A549 (cell line): ENCODE data around the gene GSK3A. TPM values are rescaled to one million over a fixed set of nuclear protein-coding genes. Genes with fewer than 3 reads are reported as not detected.

Experiments used
- EP300 ChIP-seq, 2 experiments: fragments of >200 bp; sonication (Bioruptor Twin); formaldehyde crosslinking; IDR thresholded peaks; 2 replicates in 1 of 2; 3 replicates in 1 of 2; pipeline ENCODE4 v1.6.1; 2016 to 2017
- ESRRA ChIP-seq: fragments of 150-350 bp; IDR thresholded peaks from 2 replicates; pipeline ENCODE4 v1.6.1; 2014; ENCODE audit warnings: mild to moderate bottlenecking, low read length, borderline replicate concordance
- FOSB ChIP-seq: fragments of 250-450 bp; sonication (Bioruptor Pico); IDR thresholded peaks from 2 replicates; pipeline ENCODE4 v1.5.0; 2020; ENCODE audit warnings: mild to moderate bottlenecking, moderate library complexity
- GATA3 ChIP-seq: IDR thresholded peaks from 2 replicates; pipeline ENCODE4 v1.6.1; 2012; ENCODE audit warnings: borderline replicate concordance
- HEYL ChIP-seq: fragments of 250-450 bp; sonication (Bioruptor Pico); IDR thresholded peaks from 2 replicates; pipeline ENCODE4 v1.8.0; 2021; ENCODE audit warnings: mild to moderate bottlenecking, moderate library complexity
- HMGXB4 ChIP-seq: fragments of 250-450 bp; sonication (Bioruptor Pico); IDR thresholded peaks from 2 replicates; pipeline ENCODE4 v1.5.0; 2021; ENCODE audit warnings: mild to moderate bottlenecking, moderate library complexity, borderline replicate concordance
- HOXB13 ChIP-seq: fragments of 250-450 bp; sonication (Bioruptor Pico); IDR thresholded peaks from 2 replicates; pipeline ENCODE4 v1.5.0; 2020; ENCODE audit warnings: low read depth, mild to moderate bottlenecking, moderate library complexity
- KDM5A ChIP-seq: fragments of 200-600 bp; sonication (generic); IDR thresholded peaks from 2 replicates; pipeline ENCODE4 v1.6.1; 2016; ENCODE audit warnings: antibody characterized with exemption, mild to moderate bottlenecking
- MAZ ChIP-seq: fragments of 150-350 bp; IDR thresholded peaks from 2 replicates; pipeline ENCODE4 v1.6.1; 2014; ENCODE audit warnings: antibody characterized with exemption, low read depth, low read length, borderline replicate concordance
- NFE2L2 ChIP-seq: fragments of 150-350 bp; conservative IDR thresholded peaks from 2 replicates; pipeline ENCODE4 v1.6.1; 2014; ENCODE audit warnings: low read length
- PHF8 ChIP-seq: fragments of 200-600 bp; sonication (generic); IDR thresholded peaks from 2 replicates; pipeline ENCODE4 v1.6.1; 2016; ENCODE audit warnings: low read depth, mild to moderate bottlenecking, antibody characterized with exemption, moderate library complexity, borderline replicate concordance
- RAD21 ChIP-seq, 2 experiments: fragments of >200 bp in 1 of 2; sonication (Bioruptor Twin) in 1 of 2; formaldehyde crosslinking in 1 of 2; IDR thresholded peaks in 1 of 2; conservative IDR thresholded peaks in 1 of 2; 2 replicates in 1 of 2; 3 replicates in 1 of 2; pipeline ENCODE4 v1.6.1; 2012 to 2018; ENCODE audit warnings: inconsistent platforms in 1 of 2
- REST ChIP-seq: fragments of 200-600 bp; sonication (generic); IDR thresholded peaks from 2 replicates; pipeline ENCODE4 v1.6.1; 2016; ENCODE audit warnings: antibody characterized with exemption, mild to moderate bottlenecking, moderate library complexity
- RFX5 ChIP-seq: fragments of 450-650 bp; IDR thresholded peaks from 2 replicates; pipeline ENCODE4 v1.7.1; 2014; ENCODE audit warnings: antibody characterized with exemption, mild to moderate bottlenecking, moderate library complexity
- SREBF2 ChIP-seq: fragments of 450-650 bp; IDR thresholded peaks from 2 replicates; pipeline ENCODE4 v1.6.1; 2014; ENCODE audit warnings: mild to moderate bottlenecking, moderate library complexity
- polyA plus RNA-seq, 4 experiments: library from polyadenylated mRNA; depleted of rRNA in 3 of 4; stranded (reverse); fragments of >200 nt; fragmentation: RNase III in 1 of 4; extraction: RNeasy Plus Mini Kit Qiagen cat#74134 plus additional on column Dnase treatment in 1 of 4; gene quantifications; 2 replicates in 3 of 4; 3 replicates in 1 of 4; pipeline ENCODE4 v1.2.3, GENCODE V29; 2011 to 2017
- TF ChIP-seq, protein P1 (sequence below): fragments of 150-350 bp; IDR thresholded peaks from 2 replicates; pipeline ENCODE4 v1.6.1; 2014; ENCODE audit warnings: low read depth, mild to moderate bottlenecking, low read length
- TF ChIP-seq, protein P2 (sequence below): fragments of 450-650 bp; IDR thresholded peaks from 2 replicates; pipeline ENCODE4 v1.6.1; 2014; ENCODE audit warnings: antibody characterized with exemption
- TF ChIP-seq, protein P3 (sequence below): IDR thresholded peaks from 2 replicates; pipeline ENCODE4 v1.6.1; 2012; ENCODE audit warnings: low read depth, borderline replicate concordance

The GSK3A gene
- polyA plus RNA-seq, 2 of the 4 experiments (the other 2 are of a cell fraction) = 55.2 to 85.1 TPM

DNA sequence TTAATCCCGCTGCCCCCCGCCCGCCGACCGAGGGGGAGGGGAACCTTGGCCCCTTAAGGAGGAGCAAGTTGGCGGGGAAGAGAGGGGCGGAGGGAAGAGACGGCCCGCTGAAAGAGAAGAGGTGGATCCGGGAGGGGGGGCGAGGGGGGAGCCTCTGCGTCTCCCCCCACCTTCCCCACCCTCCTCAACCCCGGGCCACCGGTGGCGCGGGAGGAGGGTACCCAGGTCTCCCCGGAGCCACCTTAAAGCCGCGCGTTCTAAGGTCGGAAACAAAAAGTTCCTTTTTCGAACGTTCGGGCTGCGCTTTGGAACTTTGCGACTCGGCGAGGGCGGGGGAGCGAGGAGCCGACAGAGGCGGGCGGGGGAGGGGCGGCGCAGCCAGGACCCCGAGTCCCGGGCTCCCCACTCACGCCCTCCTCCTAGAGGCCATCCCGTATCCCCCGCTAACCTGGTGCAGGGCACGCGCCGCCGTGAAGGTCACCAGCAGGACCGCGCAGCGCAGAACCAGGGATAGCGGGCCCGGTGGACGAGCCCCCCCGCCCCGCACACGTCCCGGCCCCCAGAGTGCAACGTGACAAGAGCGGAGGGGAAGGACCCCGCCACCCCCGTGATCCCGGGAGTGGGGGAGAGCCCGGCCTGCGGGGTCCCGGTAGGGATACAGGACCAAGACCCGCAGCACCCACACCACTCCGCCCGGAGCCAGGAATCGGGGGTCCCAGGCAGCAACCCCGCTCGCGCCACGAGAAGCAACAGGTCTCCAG lies 11.9 kb upstream of the GSK3A start (continued):
- TF ChIP-seq, protein P1, sequence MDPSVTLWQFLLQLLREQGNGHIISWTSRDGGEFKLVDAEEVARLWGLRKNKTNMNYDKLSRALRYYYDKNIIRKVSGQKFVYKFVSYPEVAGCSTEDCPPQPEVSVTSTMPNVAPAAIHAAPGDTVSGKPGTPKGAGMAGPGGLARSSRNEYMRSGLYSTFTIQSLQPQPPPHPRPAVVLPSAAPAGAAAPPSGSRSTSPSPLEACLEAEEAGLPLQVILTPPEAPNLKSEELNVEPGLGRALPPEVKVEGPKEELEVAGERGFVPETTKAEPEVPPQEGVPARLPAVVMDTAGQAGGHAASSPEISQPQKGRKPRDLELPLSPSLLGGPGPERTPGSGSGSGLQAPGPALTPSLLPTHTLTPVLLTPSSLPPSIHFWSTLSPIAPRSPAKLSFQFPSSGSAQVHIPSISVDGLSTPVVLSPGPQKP = no peak
- TF ChIP-seq RAD21 (conservative IDR thresholded peaks at IDR 0.05 in 1 of 2, IDR thresholded peaks at IDR 0.05 in 1 of 2) (no peak), FOSB (no peak), NFE2L2 (no peak), RFX5 (no peak), HEYL (CRISPR knock-in tag) (no peak), EP300 (IDR thresholded peaks at IDR 0.05) (peak in 1 of 2 experiments; percentile 27; a peak in 1 of 5 replicates), KDM5A (no peak), MAZ (peak; percentile 94; the same call in 1 of the 2 replicates), HMGXB4 (CRISPR knock-in tag) (no peak; the same call in 1 of the 2 replicates), REST (no peak), GATA3 (peak; percentile 50), ESRRA (no peak; the same call in 1 of the 2 replicates), SREBF2 (no peak), HOXB13 (CRISPR knock-in tag) (no peak), PHF8 (no peak; the same call in 1 of the 2 replicates)
- TF ChIP-seq, protein P2, sequence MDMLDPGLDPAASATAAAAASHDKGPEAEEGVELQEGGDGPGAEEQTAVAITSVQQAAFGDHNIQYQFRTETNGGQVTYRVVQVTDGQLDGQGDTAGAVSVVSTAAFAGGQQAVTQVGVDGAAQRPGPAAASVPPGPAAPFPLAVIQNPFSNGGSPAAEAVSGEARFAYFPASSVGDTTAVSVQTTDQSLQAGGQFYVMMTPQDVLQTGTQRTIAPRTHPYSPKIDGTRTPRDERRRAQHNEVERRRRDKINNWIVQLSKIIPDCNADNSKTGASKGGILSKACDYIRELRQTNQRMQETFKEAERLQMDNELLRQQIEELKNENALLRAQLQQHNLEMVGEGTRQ = no peak
- TF ChIP-seq, protein P3, sequence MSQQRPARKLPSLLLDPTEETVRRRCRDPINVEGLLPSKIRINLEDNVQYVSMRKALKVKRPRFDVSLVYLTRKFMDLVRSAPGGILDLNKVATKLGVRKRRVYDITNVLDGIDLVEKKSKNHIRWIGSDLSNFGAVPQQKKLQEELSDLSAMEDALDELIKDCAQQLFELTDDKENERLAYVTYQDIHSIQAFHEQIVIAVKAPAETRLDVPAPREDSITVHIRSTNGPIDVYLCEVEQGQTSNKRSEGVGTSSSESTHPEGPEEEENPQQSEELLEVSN = 0 out of 2 replicates have a peak, but pooled peaks have one; percentile 21
